Stromal cell of bone marrow (primary cell): ENCODE measurements around the gene RANBP17.
"Not testable (repeated sequence)": the region's sequence is repeated elsewhere in the genome, so short reads cannot be mapped to it uniquely, and the experiment has no call there.

Experiments used
- DNase-seq: peaks from one replicate; pipeline ENCODE4 v3.0.0-alpha.2; 2012; ENCODE audit warnings: low read depth

RANBP17 gene

GRCh38 chr5:170867825-170868224 lies 6.0 kb downstream of the RANBP17 start:
- no peak for DNase-seq

- not testable (repeated sequence) for DNase-seq
Observed at GRCh38 chr5:170870390-170870789, 8.6 kb downstream of the RANBP17 start.

- DNase-seq = no peak
Observed at GRCh38 chr5:170874017-170874416, 12.2 kb downstream of the RANBP17 start.

GRCh38 chr5:170875811-170876210 lies 14.0 kb downstream of the RANBP17 start:
- DNase-seq = no peak

- DNase-seq = no peak
Observed at GRCh38 chr5:170880084-170880483, 18.3 kb downstream of the RANBP17 start.

- no peak for DNase-seq
Observed at GRCh38 chr5:170882345-170882744, 20.5 kb downstream of the RANBP17 start.

GRCh38 chr5:170885256-170885655 lies 23.4 kb downstream of the RANBP17 start:
- no peak for DNase-seq

GRCh38 chr5:170885809-170886208 lies 24.0 kb downstream of the RANBP17 start:
- no peak for DNase-seq

GRCh38 chr5:170886210-170886894 lies 24.5 kb downstream of the RANBP17 start:
- DNase-seq = no peak

- DNase-seq = peak; percentile 15
Observed at GRCh38 chr5:170892196-170892595, 30.4 kb downstream of the RANBP17 start.

GRCh38 chr5:170894665-170895064 lies 32.8 kb downstream of the RANBP17 start:
- no peak for DNase-seq

GRCh38 chr5:170896779-170897178 lies 35.0 kb downstream of the RANBP17 start:
- no peak for DNase-seq

- DNase-seq = no peak
Observed at GRCh38 chr5:170903075-170903474, 41.3 kb downstream of the RANBP17 start.

- DNase-seq = peak; percentile 13
Observed at GRCh38 chr5:170907758-170908157, 45.9 kb downstream of the RANBP17 start.

- DNase-seq = no peak
Observed at GRCh38 chr5:170913573-170913972, 51.8 kb downstream of the RANBP17 start.

- DNase-seq = no peak
Observed at GRCh38 chr5:170917113-170917512, 55.3 kb downstream of the RANBP17 start.

GRCh38 chr5:170920196-170920595 lies 58.4 kb downstream of the RANBP17 start:
- no peak for DNase-seq

GRCh38 chr5:170922331-170922730 lies 60.5 kb downstream of the RANBP17 start:
- DNase-seq = not testable (repeated sequence)

- no peak for DNase-seq
Observed at GRCh38 chr5:170923910-170924620, 62.2 kb downstream of the RANBP17 start.

GRCh38 chr5:170935534-170936218 lies 73.9 kb downstream of the RANBP17 start:
- not testable (repeated sequence) for DNase-seq

- DNase-seq = no peak
Observed at GRCh38 chr5:170937072-170937471, 75.3 kb downstream of the RANBP17 start.

GRCh38 chr5:170937914-170938313 lies 76.1 kb downstream of the RANBP17 start:
- no peak for DNase-seq

GRCh38 chr5:170939178-170939577 lies 77.4 kb downstream of the RANBP17 start:
- no peak for DNase-seq
